H1 (cell line): ENCODE data around the gene PI4K2A.

ENCODE experiments used
- CEBPB ChIP-seq: IDR thresholded peaks from 2 replicates; pipeline ENCODE4 v1.6.1; 2012; ENCODE audit warnings: low read depth, low read length
- EZH2 ChIP-seq: fragments of 200-600 bp; sonication (generic); IDR thresholded peaks from 2 replicates; pipeline ENCODE4 v1.7.1; 2012; ENCODE audit warnings: low read depth, mild to moderate bottlenecking, moderate library complexity, low read length, inconsistent platforms; ENCODE audit not compliant: severe bottlenecking
- FOSL1 ChIP-seq: IDR thresholded peaks from 2 replicates; pipeline ENCODE4 v1.6.1; 2011; ENCODE audit warnings: mild to moderate bottlenecking, low read depth, low read length, moderate library complexity; ENCODE audit not compliant: insufficient read depth
- POLR2A ChIP-seq, 2 experiments: IDR thresholded peaks; 1 replicate in 1 of 2; 2 replicates in 1 of 2; pipeline ENCODE4 v1.6.1; 2011; ENCODE audit warnings: low read depth in 2 of 2, low read length in 2 of 2, mild to moderate bottlenecking in 2 of 2; ENCODE audit errors: control extremely low read depth in 1 of 2
- POLR2AphosphoS5 ChIP-seq: IDR thresholded peaks from 2 replicates; pipeline ENCODE4 v1.6.1; 2011; ENCODE audit warnings: low read depth, low read length
- SIN3A ChIP-seq, 2 experiments: IDR thresholded peaks in 1 of 2; conservative IDR thresholded peaks in 1 of 2; 2 replicates each; pipeline ENCODE4 v1.6.1; 2011 to 2012; ENCODE audit warnings: low read length in 2 of 2, improper control_type of control experiment in 1 of 2, low read depth in 1 of 2, mild to moderate bottlenecking in 1 of 2
- SP2 ChIP-seq: IDR thresholded peaks from 2 replicates; pipeline ENCODE4 v1.6.1; 2012; ENCODE audit warnings: mild to moderate bottlenecking, low read length, inconsistent platforms
- TEAD4 ChIP-seq: IDR thresholded peaks from 2 replicates; pipeline ENCODE4 v1.6.1; 2012; ENCODE audit warnings: low read depth, low read length, inconsistent platforms, mixed read lengths
- TF ChIP-seq, protein P1 (sequence below), 3 experiments: IDR thresholded peaks; 1 replicate in 2 of 3; 2 replicates in 1 of 3; pipeline versions ENCODE4 v1.5.1 to v1.6.1; 2011; ENCODE audit warnings: low read length in 3 of 3, mild to moderate bottlenecking in 3 of 3, inconsistent platforms in 2 of 3, low read depth in 1 of 3, moderate library complexity in 1 of 3; ENCODE audit not compliant: insufficient read depth in 1 of 3; ENCODE audit errors: control extremely low read depth in 1 of 3
- TF ChIP-seq, protein P2 (sequence below): IDR thresholded peaks from 2 replicates; pipeline ENCODE4 v1.6.1; 2012; ENCODE audit warnings: inconsistent platforms

DNA sequence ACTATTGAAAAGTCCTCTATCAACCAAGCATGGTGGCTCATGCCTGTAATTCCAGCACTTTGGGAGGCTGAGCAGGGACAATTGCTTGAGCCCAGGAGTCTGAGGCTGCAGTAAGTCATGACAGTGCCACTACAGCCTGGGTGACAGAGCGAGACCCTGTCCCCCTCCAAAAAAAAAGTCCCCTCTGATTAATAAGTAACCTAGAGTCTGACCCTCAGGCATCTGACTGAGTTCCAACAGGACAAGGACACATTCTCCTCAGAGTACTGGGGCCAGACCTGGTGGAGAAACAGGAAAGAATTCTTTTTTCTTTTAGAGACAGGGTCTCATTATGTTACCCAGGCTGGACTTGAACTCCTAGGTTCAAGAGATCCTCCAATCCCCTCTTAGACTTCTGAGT, 17.2 kb upstream of the PI4K2A start:
- no peak for TF ChIP-seq POLR2A (IDR thresholded peaks at IDR 0.05; ENCODE audit: control extremely low read depth in 1 of 2, low read depth in 2 of 2, low read length in 2 of 2)
- TF ChIP-seq, protein P1, sequence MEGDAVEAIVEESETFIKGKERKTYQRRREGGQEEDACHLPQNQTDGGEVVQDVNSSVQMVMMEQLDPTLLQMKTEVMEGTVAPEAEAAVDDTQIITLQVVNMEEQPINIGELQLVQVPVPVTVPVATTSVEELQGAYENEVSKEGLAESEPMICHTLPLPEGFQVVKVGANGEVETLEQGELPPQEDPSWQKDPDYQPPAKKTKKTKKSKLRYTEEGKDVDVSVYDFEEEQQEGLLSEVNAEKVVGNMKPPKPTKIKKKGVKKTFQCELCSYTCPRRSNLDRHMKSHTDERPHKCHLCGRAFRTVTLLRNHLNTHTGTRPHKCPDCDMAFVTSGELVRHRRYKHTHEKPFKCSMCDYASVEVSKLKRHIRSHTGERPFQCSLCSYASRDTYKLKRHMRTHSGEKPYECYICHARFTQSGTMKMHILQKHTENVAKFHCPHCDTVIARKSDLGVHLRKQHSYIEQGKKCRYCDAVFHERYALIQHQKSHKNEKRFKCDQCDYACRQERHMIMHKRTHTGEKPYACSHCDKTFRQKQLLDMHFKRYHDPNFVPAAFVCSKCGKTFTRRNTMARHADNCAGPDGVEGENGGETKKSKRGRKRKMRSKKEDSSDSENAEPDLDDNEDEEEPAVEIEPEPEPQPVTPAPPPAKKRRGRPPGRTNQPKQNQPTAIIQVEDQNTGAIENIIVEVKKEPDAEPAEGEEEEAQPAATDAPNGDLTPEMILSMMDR (IDR thresholded peaks at IDR 0.05; ENCODE audit: control extremely low read depth in 1 of 3, insufficient read depth in 1 of 3, low read depth in 1 of 3, low read length in 3 of 3): no peak
- TF ChIP-seq SP2: no peak
- no peak for TF ChIP-seq TEAD4
- no peak for TF ChIP-seq EZH2
- TF ChIP-seq, protein P2, sequence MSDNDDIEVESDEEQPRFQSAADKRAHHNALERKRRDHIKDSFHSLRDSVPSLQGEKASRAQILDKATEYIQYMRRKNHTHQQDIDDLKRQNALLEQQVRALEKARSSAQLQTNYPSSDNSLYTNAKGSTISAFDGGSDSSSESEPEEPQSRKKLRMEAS: no peak
- TF ChIP-seq SIN3A (conservative IDR thresholded peaks at IDR 0.05 in 1 of 2, IDR thresholded peaks at IDR 0.05 in 1 of 2; ENCODE audit: low read depth in 1 of 2, low read length in 2 of 2): no peak
- TF ChIP-seq FOSL1: no peak
- TF ChIP-seq CEBPB: no peak
- no peak for TF ChIP-seq POLR2AphosphoS5
